H4 (cell line): Measurements from ENCODE around the gene MCTP2. TPM values are rescaled to one million over a fixed set of nuclear protein-coding genes. Genes with fewer than 3 reads are reported as not detected.

Source experiments
- DNase-seq: peaks from one replicate; pipeline ENCODE4 v3.0.0-alpha.2; 2015; ENCODE audit warnings: low spot score
- total RNA-seq: library from RNA; depleted of rRNA; stranded (reverse); fragments of >200 nt; shearing (Covaris generic); gene quantifications from 2 replicates; pipeline ENCODE4 v1.2.3, GENCODE V29; 2014

Gene MCTP2
- total RNA-seq, 1 experiment from 2014 or later, result 27.0 TPM

DNA sequence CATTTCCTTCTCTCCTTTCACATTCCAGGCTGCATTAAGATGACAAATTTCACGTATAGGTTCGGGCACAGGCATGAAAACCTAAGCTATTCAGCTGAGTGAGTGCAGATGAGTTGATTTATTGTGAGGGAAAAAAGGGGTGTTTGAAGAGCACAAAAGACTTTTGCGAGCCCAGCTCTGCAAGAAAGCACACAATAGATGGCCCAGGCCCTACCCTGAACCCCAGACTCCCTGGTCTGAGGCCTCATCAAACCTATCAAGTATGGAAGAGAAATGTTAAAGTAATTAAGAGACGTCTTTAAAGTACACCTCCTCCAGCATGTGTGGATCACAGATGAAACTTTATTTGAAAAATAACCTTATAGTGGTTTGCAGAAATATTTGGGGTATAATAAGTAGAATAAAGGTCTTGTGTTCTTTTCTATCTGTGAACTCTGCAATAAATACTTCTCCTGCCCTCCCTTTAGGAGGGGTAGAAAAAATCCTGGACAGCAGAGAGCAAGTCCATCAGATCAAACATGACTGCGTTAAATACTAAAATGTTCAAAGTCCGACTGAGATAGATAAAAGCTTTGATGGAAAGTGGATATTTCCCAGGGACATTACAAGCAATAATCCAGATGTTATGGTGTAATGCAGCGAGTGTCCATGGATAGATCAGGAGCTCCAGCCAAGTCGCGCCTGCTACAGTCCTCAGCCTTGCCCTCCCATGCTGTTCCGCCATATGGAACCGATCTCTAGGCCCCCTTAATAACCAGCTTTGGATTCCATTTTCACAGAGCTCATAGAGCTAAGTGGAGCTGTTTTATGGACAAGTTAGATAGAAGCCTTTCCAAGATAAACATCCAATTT, 121.5 kb downstream of the MCTP2 start:
- no peak for DNase-seq

DNA sequence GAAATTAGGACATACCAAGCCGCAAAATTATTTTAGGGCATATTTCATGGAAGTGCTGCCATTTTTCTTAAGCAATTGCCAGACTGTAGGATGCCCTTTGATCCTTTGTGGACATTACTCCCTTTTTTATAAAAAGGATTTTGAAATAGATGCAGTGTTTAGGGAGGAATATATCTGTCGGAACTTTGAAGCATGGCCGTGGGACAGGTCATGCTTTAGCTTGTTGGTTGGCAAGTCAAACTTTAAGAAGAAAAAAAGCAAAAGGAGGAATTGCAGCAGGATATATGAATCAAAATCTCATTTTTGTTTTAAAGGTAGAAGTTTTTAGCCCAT, 122.1 kb downstream of the MCTP2 start:
- DNase-seq, result no peak

DNA sequence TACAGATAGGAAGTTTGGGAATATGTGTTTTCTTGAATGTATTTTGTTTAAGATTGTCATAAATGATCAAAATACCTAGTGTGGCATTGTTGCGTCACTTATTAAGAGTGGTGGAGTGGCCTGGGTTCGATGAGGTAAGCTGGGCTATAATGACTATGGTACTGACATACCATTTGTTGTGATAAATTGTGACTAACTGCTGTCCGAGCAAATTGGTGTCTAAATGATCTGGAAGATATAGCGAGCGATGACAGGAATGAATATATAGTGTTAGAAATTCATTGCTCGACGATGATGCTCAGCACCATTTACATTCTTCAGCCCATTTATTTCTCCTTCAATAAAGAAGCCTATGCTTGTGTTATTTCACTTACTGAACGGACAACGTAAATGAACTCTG, 123.3 kb downstream of the MCTP2 start:
- no peak for DNase-seq

GRCh38 chr15:94359716-94360115, 128.4 kb downstream of the MCTP2 start:
- no peak for DNase-seq

GRCh38 chr15:94360251-94360685, 128.9 kb downstream of the MCTP2 start:
- no peak for DNase-seq

GRCh38 chr15:94362385-94363092, 131.2 kb downstream of the MCTP2 start:
- DNase-seq, result no peak

DNA sequence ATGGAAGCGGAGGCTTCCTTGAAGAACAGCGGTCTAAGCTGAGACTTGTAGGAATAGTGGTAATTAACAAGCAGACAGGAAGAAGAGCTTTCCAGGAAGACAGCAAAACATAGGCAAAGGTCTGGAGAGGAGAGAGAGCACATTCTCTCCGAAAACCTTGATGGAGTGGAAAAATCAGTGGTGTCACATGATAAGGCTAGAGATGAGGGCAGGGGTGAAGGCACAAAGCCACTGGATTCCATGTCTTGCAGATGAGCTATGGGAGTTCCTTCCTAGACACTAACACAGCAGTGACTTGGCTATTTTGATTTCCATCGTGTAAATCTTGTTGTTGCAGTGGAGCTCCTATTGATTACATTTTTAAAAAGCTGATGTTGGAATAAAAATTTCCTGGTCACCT, 132.0 kb downstream of the MCTP2 start:
- DNase-seq, result no peak

- no peak for DNase-seq
Observed at GRCh38 chr15:94366781-94367180, 135.4 kb downstream of the MCTP2 start.

GRCh38 chr15:94367726-94368535, 136.6 kb downstream of the MCTP2 start:
- DNase-seq, result no peak

- no peak for DNase-seq
Observed at GRCh38 chr15:94370206-94370935, 139.0 kb downstream of the MCTP2 start.

GRCh38 chr15:94370936-94371285, 139.6 kb downstream of the MCTP2 start:
- DNase-seq, result no peak

GRCh38 chr15:94372821-94373220, 141.5 kb downstream of the MCTP2 start:
- no peak for DNase-seq

GRCh38 chr15:94375997-94376396, 144.6 kb downstream of the MCTP2 start:
- no peak for DNase-seq

DNA sequence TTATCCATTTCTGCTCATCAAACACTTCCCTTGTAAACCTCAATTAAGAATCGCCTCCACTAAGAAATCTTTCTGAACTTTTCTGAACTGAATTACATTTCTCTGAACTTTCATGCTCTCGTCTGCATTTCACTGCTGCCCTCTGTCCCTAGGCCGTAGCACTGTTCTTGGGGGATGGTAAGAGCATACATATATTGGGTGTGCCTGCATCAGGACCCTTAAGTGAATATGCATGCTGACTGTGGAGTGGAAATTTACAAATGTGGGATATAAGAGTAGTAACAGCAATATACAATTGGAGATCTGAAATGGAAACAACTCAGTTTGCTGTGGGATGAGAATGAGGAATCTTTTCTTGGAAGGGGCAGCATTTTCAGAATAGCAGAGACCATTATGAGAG, 148.6 kb downstream of the MCTP2 start:
- DNase-seq, result no peak

GRCh38 chr15:94380798-94381197, 149.4 kb downstream of the MCTP2 start:
- no peak for DNase-seq

GRCh38 chr15:94381384-94381783, 150.0 kb downstream of the MCTP2 start:
- DNase-seq, result no peak

- DNase-seq, result no peak
Observed at GRCh38 chr15:94383041-94383440, 151.7 kb downstream of the MCTP2 start.

DNA sequence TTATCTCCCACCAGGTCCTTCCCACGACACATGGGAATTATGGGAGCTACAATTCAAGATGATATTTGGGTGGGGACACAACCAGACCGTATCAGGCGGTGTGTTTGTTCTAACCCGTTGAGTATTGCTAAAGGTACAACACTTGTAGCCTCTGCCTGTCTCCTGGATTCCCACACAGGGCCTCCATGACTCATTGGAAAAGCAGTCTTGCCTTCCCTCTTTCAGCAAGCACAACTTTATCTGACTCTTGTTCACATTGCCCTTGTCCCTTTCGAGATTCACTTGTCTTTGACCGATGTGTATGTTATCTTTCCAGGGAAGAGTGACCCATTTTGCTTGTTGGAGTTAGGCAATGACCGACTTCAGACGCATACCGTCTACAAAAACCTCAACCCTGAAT, 152.3 kb downstream of the MCTP2 start:
- no peak for DNase-seq

DNA sequence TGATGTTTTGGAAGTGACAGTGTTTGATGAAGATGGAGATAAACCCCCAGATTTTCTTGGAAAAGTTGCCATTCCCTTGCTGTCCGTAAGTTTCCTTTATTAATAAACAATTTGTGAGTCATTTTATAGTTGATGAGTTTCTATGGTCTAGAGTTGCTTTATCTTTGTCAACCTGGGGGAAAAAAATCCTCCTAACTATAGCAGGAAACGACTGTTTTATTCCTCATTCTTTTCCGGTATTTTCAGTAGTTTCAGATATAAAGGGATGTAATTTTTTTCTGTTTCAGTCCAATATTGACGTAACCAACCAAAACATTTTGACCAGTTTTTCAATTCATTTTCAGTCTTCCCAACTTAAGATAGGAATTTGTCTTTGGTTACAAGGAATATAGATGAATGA, 154.1 kb downstream of the MCTP2 start:
- no peak for DNase-seq

- no peak for DNase-seq
Observed at GRCh38 chr15:94386351-94386750, 155.0 kb downstream of the MCTP2 start.

- no peak for DNase-seq
Observed at GRCh38 chr15:94387442-94387841, 156.1 kb downstream of the MCTP2 start.
